Mesenchymal stem cell (in vitro differentiated cells and primary cell): ENCODE results near the gene ANKHD1.

Experiments used
- DNase-seq: peaks from one replicate; pipeline ENCODE4 v3.0.0-alpha.2; 2013
- H2AFZ ChIP-seq: one replicate; pipeline ENCODE4 v1.6.1; 2013; ENCODE audit warnings: low read depth, mild to moderate bottlenecking, control low read depth, inconsistent platforms, low read length, moderate library complexity
- H2AK5ac ChIP-seq: 2 replicates; pipeline ENCODE4 v1.6.1; 2013; ENCODE audit warnings: low read length, moderate library complexity, mild to moderate bottlenecking, inconsistent platforms; ENCODE audit not compliant: severe bottlenecking
- H2BK120ac ChIP-seq: one replicate; pipeline ENCODE4 v1.6.1; 2013; ENCODE audit warnings: low read depth, mild to moderate bottlenecking, inconsistent platforms, low read length, moderate library complexity
- H2BK12ac ChIP-seq, 2 experiments: one replicate each; pipeline ENCODE4 v1.6.1; 2013; ENCODE audit warnings: inconsistent platforms in 2 of 2, low read length in 2 of 2, mild to moderate bottlenecking in 2 of 2, moderate library complexity in 2 of 2, control low read depth in 1 of 2
- H2BK15ac ChIP-seq: one replicate; pipeline ENCODE4 v1.6.1; 2013; ENCODE audit warnings: mild to moderate bottlenecking, low read depth, inconsistent platforms; ENCODE audit not compliant: poor library complexity, severe bottlenecking
- H2BK5ac ChIP-seq: 2 replicates; pipeline ENCODE4 v1.6.1; 2013; ENCODE audit warnings: low read depth, mild to moderate bottlenecking, low read length, control low read depth, inconsistent platforms; ENCODE audit not compliant: poor library complexity, severe bottlenecking
- H3K14ac ChIP-seq, 2 experiments: one replicate each; pipeline ENCODE4 v1.6.1; 2013; ENCODE audit warnings: inconsistent platforms in 2 of 2, low read length in 2 of 2, control low read depth in 1 of 2, mild to moderate bottlenecking in 1 of 2, moderate library complexity in 1 of 2
- H3K18ac ChIP-seq, 2 experiments: one replicate each; pipeline ENCODE4 v1.6.1; 2013; ENCODE audit warnings: inconsistent platforms in 2 of 2, low read length in 2 of 2, control low read depth in 1 of 2, low read depth in 1 of 2, mild to moderate bottlenecking in 1 of 2
- H3K23ac ChIP-seq, 2 experiments: one replicate each; pipeline ENCODE4 v1.6.1; 2013; ENCODE audit warnings: inconsistent platforms in 2 of 2, low read length in 2 of 2, mild to moderate bottlenecking in 2 of 2, moderate library complexity in 2 of 2, control low read depth in 1 of 2
- H3K27ac ChIP-seq: 2 replicates; pipeline ENCODE4 v1.5.1; 2013; ENCODE audit warnings: mild to moderate bottlenecking, moderate library complexity, low read length, control low read depth, inconsistent platforms; ENCODE audit not compliant: poor library complexity, severe bottlenecking
- H3K27me3 ChIP-seq, 2 experiments: 2 replicates each; pipeline versions ENCODE4 v1.6.1 to v1.7.0; 2013; ENCODE audit warnings: low read length in 2 of 2, mild to moderate bottlenecking in 2 of 2, moderate library complexity in 2 of 2, control low read depth in 1 of 2, inconsistent platforms in 1 of 2; ENCODE audit not compliant: control insufficient read depth in 1 of 2, insufficient read depth in 1 of 2
- H3K36me3 ChIP-seq, 2 experiments: 2 replicates each; pipeline versions ENCODE4 v1.6.1 to v1.7.0; 2013; ENCODE audit warnings: low read length in 2 of 2, control low read depth in 1 of 2, inconsistent platforms in 1 of 2, low read depth in 1 of 2, mild to moderate bottlenecking in 1 of 2; ENCODE audit not compliant: insufficient read depth in 2 of 2, control insufficient read depth in 1 of 2
- H3K4ac ChIP-seq, 2 experiments: one replicate each; pipeline ENCODE4 v1.6.1; 2013; ENCODE audit warnings: inconsistent platforms in 2 of 2, low read length in 2 of 2, mild to moderate bottlenecking in 2 of 2, moderate library complexity in 2 of 2, control low read depth in 1 of 2, low read depth in 1 of 2
- H3K4me1 ChIP-seq: 2 replicates; pipeline ENCODE4 v1.6.1; 2013; ENCODE audit warnings: low read depth, low read length, control low read depth; ENCODE audit not compliant: control insufficient read depth, insufficient read depth
- H3K4me2 ChIP-seq: 2 replicates; pipeline ENCODE4 v1.6.1; 2013; ENCODE audit warnings: low read length, mild to moderate bottlenecking, inconsistent platforms; ENCODE audit not compliant: poor library complexity, severe bottlenecking
- H3K4me3 ChIP-seq, 2 experiments: 2 replicates each; pipeline versions ENCODE4 v1.5.1 to v1.7.0; 2013; ENCODE audit warnings: low read length in 2 of 2, mild to moderate bottlenecking in 2 of 2, control low read depth in 1 of 2, low read depth in 1 of 2; ENCODE audit not compliant: insufficient read depth in 1 of 2
- H3K79me1 ChIP-seq: replicated peaks from 2 replicates; pipeline ENCODE4 v1.6.1; 2013; ENCODE audit warnings: mild to moderate bottlenecking, control low read depth, low read length, inconsistent platforms; ENCODE audit not compliant: poor library complexity, severe bottlenecking
- H3K9ac ChIP-seq: 2 replicates; pipeline ENCODE4 v1.7.0; 2013; ENCODE audit warnings: mild to moderate bottlenecking, low read length, moderate library complexity
- H3K9me3 ChIP-seq: 2 replicates; pipeline ENCODE4 v1.7.0; 2013; ENCODE audit warnings: mild to moderate bottlenecking, low read length; ENCODE audit not compliant: control insufficient read depth
- H4K8ac ChIP-seq: one replicate; pipeline ENCODE4 v1.6.1; 2013; ENCODE audit warnings: inconsistent platforms, mild to moderate bottlenecking, low read length, moderate library complexity
- H4K91ac ChIP-seq: one replicate; pipeline ENCODE4 v1.6.1; 2013; ENCODE audit warnings: mild to moderate bottlenecking, low read length, inconsistent platforms
- WGBS: methylation state at CpG from one replicate; pipeline ENCODE4 v1.1.7; 2013; ENCODE audit warnings: mixed read lengths; 5-methylcytosine and 5-hydroxymethylcytosine counted together

Gene ANKHD1

GRCh38 chr5:140403613-140404012 is 2.0 kb downstream of the ANKHD1 start:
- Histone ChIP-seq H2BK15ac (no peak overlapping the region), H3K4me1 (peaks cover 6% of the 10 kb centered on the region), H2BK5ac (no peak overlapping the region), H3K23ac (no peak overlapping the region), H3K14ac (no peak overlapping the region), H4K91ac (no peak overlapping the region), H2BK120ac (no peak overlapping the region), H3K4me3 (peak overlapping the region in 1 of 2 experiments; percentile 88), H4K8ac (no peak overlapping the region), H3K79me1 (no peaks in the 10 kb centered on the region), H3K27ac (no peak overlapping the region), H3K36me3 (peaks cover 0 to 7% of the 10 kb centered on the region in 2 experiments), H3K9ac (peak overlapping the region; percentile 57), H3K4me2 (no peak overlapping the region), H3K9me3 (no peaks in the 10 kb centered on the region), H2AK5ac (no peak overlapping the region), H3K4ac (no peak overlapping the region), H3K27me3 (no peaks in the 10 kb centered on the region), H2BK12ac (no peak overlapping the region), H2AFZ (no peak overlapping the region), H3K18ac (no peak overlapping the region)
- DNase-seq = no peak
- 96% methylated on average over 4 of the region's 5 CpGs for WGBS

- Histone ChIP-seq H3K4me1 (peaks cover 2% of the 10 kb centered on the region), H2BK12ac (no peak overlapping the region), H3K14ac (no peak overlapping the region), H3K4me2 (no peak overlapping the region), H3K27me3 (no peaks in the 10 kb centered on the region), H3K27ac (no peak overlapping the region), H2BK5ac (no peak overlapping the region), H3K9ac (no peak overlapping the region), H3K23ac (no peak overlapping the region), H3K36me3 (peaks cover 5 to 7% of the 10 kb centered on the region in 2 experiments), H4K8ac (no peak overlapping the region), H3K9me3 (no peaks in the 10 kb centered on the region), H3K4ac (no peak overlapping the region), H3K18ac (no peak overlapping the region), H4K91ac (no peak overlapping the region), H3K79me1 (no peaks in the 10 kb centered on the region), H2AFZ (no peak overlapping the region), H2AK5ac (no peak overlapping the region), H2BK15ac (no peak overlapping the region), H3K4me3 (no peak overlapping the region), H2BK120ac (no peak overlapping the region)
- 92% methylated on average over 4 of the region's 4 CpGs for WGBS
- no peak for DNase-seq
Measured at GRCh38 chr5:140408750-140409241, 7.2 kb downstream of the ANKHD1 start.

- Histone ChIP-seq H3K9ac (no peak overlapping the region), H3K27me3 (no peaks in the 10 kb centered on the region), H2BK5ac (no peak overlapping the region), H3K79me1 (peaks cover 3% of the 10 kb centered on the region), H4K91ac (no peak overlapping the region), H2BK15ac (no peak overlapping the region), H3K14ac (no peak overlapping the region), H2BK120ac (no peak overlapping the region), H3K23ac (no peak overlapping the region), H3K18ac (no peak overlapping the region), H2AFZ (no peak overlapping the region), H3K36me3 (peaks cover 0 to 5% of the 10 kb centered on the region in 2 experiments), H3K4me1 (peaks cover 2% of the 10 kb centered on the region), H3K27ac (no peak overlapping the region), H3K4me3 (no peak overlapping the region), H2BK12ac (no peak overlapping the region), H3K4ac (no peak overlapping the region), H3K9me3 (no peaks in the 10 kb centered on the region), H4K8ac (no peak overlapping the region), H3K4me2 (no peak overlapping the region), H2AK5ac (no peak overlapping the region)
- DNase-seq = no peak
- WGBS = 20% methylated on average over 1 of the region's 1 CpG
Measured at GRCh38 chr5:140413230-140413629, 11.6 kb downstream of the ANKHD1 start.

GRCh38 chr5:140417235-140417634 is 15.6 kb downstream of the ANKHD1 start:
- Histone ChIP-seq H2BK15ac (no peak overlapping the region), H3K9ac (no peak overlapping the region), H2AK5ac (no peak overlapping the region), H3K79me1 (peaks cover 5% of the 10 kb centered on the region), H2BK12ac (no peak overlapping the region), H3K4me3 (no peak overlapping the region), H3K9me3 (no peaks in the 10 kb centered on the region), H3K23ac (no peak overlapping the region), H3K4me2 (no peak overlapping the region), H3K27me3 (no peaks in the 10 kb centered on the region), H3K14ac (no peak overlapping the region), H3K4me1 (peaks cover 3% of the 10 kb centered on the region), H3K4ac (no peak overlapping the region), H2BK5ac (no peak overlapping the region), H4K91ac (no peak overlapping the region), H4K8ac (no peak overlapping the region), H3K18ac (no peak overlapping the region), H3K27ac (no peak overlapping the region), H3K36me3 (no peaks in the 10 kb centered on the region), H2AFZ (no peak overlapping the region), H2BK120ac (no peak overlapping the region)
- WGBS = 94% methylated on average over 2 of the region's 2 CpGs
- no peak for DNase-seq
